ENCODE results near the gene EMC9. TPM values are rescaled to one million over a fixed set of nuclear protein-coding genes. Genes with fewer than 3 reads are reported as not detected.

The EMC9 gene
- total and polyA plus RNA-seq, 2 of the 8 experiments (the other 6 are each of a cell fraction or from before 2014, with no cell fraction given) = 38.4 to 47.2 TPM

DNA sequence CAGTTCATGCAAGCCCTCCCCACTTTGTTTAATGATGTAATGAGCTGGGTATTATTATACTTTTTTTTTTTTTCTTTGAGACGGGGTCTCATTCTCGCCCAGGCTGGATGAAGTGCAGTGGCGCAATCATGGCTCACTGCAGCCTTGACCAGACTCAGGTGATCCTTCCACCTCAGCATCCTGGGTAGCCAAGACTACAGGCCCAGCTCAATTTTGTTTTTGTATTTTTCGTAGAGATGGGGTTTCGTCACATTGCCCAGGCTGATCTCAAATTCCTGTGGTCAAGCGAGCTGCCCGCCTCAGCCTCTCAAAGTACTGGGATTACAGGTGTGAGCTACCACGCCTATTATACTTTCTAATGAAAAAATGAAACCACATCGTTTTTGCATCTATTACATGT, 31.3 kb downstream of the EMC9 start:
- Histone ChIP-seq H2AK5ac (ENCODE audit: low read depth, low read length) (0 out of 2 replicates have a peak overlapping the region, but pooled peaks have one; percentile 32), H3K9ac (replicated peaks in 1 of 4; ENCODE audit: extremely low read depth in 1 of 4, low read depth in 3 of 4, low read length in 3 of 4) (no peak overlapping the region), H3K79me1 (ENCODE audit: low read depth, low read length) (no peaks in the 10 kb centered on the region), H3K27me3 (replicated peaks in 1 of 4; ENCODE audit: control insufficient read depth in 3 of 4, extremely low read depth in 1 of 4, insufficient read depth in 3 of 4, low read length in 3 of 4) (no peaks in the 10 kb centered on the region), H3K79me2 (ENCODE audit: control insufficient read depth in 1 of 2, insufficient read depth in 2 of 2, low read length in 2 of 2) (no peaks in the 10 kb centered on the region), H3K56ac (replicated peaks; ENCODE audit: insufficient read length, low read depth, low read length) (no peak overlapping the region), H3K4me1 (replicated peaks in 1 of 4; ENCODE audit: control insufficient read depth in 3 of 4, insufficient read depth in 4 of 4, low read length in 3 of 4) (no peaks in the 10 kb centered on the region), H2BK20ac (ENCODE audit: low read length) (no peak overlapping the region), H3K18ac (ENCODE audit: extremely low read depth, low read length) (no peak overlapping the region), H4K5ac (ENCODE audit: insufficient read length, low read depth, low read length) (no peak overlapping the region), H4K20me1 (replicated peaks in 1 of 2; ENCODE audit: control insufficient read depth in 1 of 2, insufficient read depth in 2 of 2, low read length in 2 of 2) (no peaks in the 10 kb centered on the region), H2BK12ac (ENCODE audit: low read depth, low read length) (no peak overlapping the region), H2BK15ac (ENCODE audit: low read length) (no peak overlapping the region), H3K27ac (ENCODE audit: low read depth, low read length) (no peak overlapping the region), H3K4me3 (ENCODE audit: extremely low read depth in 1 of 4, insufficient read depth in 2 of 4, low read depth in 3 of 4, low read length in 4 of 4) (no peak overlapping the region), H3K14ac (ENCODE audit: insufficient read length) (no peak overlapping the region), H3K36me3 (ENCODE audit: control insufficient read depth in 2 of 4, insufficient read depth in 4 of 4, low read length in 3 of 4) (no peaks in the 10 kb centered on the region), H3K4ac (replicated peaks; ENCODE audit: insufficient read length, low read depth, low read length) (no peak overlapping the region), H3K9me3 (ENCODE audit: insufficient read depth in 2 of 2, low read depth in 1 of 2, low read length in 1 of 2) (peaks cover 0 to under 1% of the 10 kb centered on the region in 2 experiments; a peak in 1 of 4 replicates), H2AFZ (ENCODE audit: low read length) (no peak overlapping the region), H4K8ac (ENCODE audit: extremely low read depth, insufficient read depth, low read length) (no peak overlapping the region), H4K91ac (replicated peaks; ENCODE audit: insufficient read length, low read length) (no peak overlapping the region), H2BK5ac (ENCODE audit: low read depth, low read length) (no peak overlapping the region), H3K23ac (ENCODE audit: insufficient read length) (no peak overlapping the region), H2BK120ac (replicated peaks; ENCODE audit: low read depth, low read length) (no peak overlapping the region), H3K4me2 (ENCODE audit: insufficient read depth in 1 of 2, low read depth in 2 of 2, low read length in 2 of 2) (no peak overlapping the region), H3K23me2 (ENCODE audit: low read depth, low read length) (peaks cover 4% of the 10 kb centered on the region)
- DNase-seq (ENCODE audit: low read depth in 1 of 2, low spot score in 2 of 2) = no peak
- WGBS, 2 experiments (ENCODE audit: extremely low coverage in 1 of 2, insufficient coverage in 1 of 2, insufficient read length in 1 of 2, insufficient replicate concordance in 2 of 2, low coverage in 1 of 2, low lambda C conversion rate in 2 of 2, missing lambda C conversion rate in 1 of 2) = 93% methylated on average over 9 of the region's 9 CpGs; no CpG with 5 or more reads in 1 of the 2 experiments
- FAIRE-seq = no peak
- ChIA-PET POLR2A (ENCODE audit: partially characterized antibody) (interaction anchor here (0.7 to 23.9 kb wide), 9 partner anchors 8 to 121 kb away, joined by 3 to 626 read pairs (median 4); partner anchors contain the start of genes CPNE6, DHRS4L2, PCK2 and PSME1), CTCF (ENCODE audit: partially characterized antibody) (interaction anchor here (0.6 to 12.2 kb wide), 24 partner anchors 8 to 1038 kb away, joined by 3 to 160 read pairs (median 4); partner anchors contain the start of genes CARMIL3, CIDEB, IRF9 and MDP1)
- TF ChIP-seq SP4 (IDR thresholded peaks at IDR 0.05; ENCODE audit: low read length) = no peak
- TF ChIP-seq, protein P1, sequence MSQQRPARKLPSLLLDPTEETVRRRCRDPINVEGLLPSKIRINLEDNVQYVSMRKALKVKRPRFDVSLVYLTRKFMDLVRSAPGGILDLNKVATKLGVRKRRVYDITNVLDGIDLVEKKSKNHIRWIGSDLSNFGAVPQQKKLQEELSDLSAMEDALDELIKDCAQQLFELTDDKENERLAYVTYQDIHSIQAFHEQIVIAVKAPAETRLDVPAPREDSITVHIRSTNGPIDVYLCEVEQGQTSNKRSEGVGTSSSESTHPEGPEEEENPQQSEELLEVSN (IDR thresholded peaks at IDR 0.05) = no peak
- no peak for TF ChIP-seq SAP30 (IDR thresholded peaks at IDR 0.05; ENCODE audit: insufficient read depth, insufficient replicate concordance, low read length)
- no peak for TF ChIP-seq ZNF274 (IDR thresholded peaks at IDR 0.05; ENCODE audit: borderline replicate concordance, extremely low read depth, low read length)
- no peak for TF ChIP-seq POLR2A (IDR thresholded peaks at IDR 0.05; ENCODE audit: control extremely low read depth in 1 of 2, low read depth in 2 of 2, low read length in 2 of 2)
- TF ChIP-seq, protein P2, sequence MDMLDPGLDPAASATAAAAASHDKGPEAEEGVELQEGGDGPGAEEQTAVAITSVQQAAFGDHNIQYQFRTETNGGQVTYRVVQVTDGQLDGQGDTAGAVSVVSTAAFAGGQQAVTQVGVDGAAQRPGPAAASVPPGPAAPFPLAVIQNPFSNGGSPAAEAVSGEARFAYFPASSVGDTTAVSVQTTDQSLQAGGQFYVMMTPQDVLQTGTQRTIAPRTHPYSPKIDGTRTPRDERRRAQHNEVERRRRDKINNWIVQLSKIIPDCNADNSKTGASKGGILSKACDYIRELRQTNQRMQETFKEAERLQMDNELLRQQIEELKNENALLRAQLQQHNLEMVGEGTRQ (IDR thresholded peaks at IDR 0.05; ENCODE audit: low read length) = no peak
- no peak for TF ChIP-seq PHF8 (conservative IDR thresholded peaks at IDR 0.05; ENCODE audit: low read depth, low read length)
- no peak for TF ChIP-seq POU5F1 (IDR thresholded peaks at IDR 0.05; ENCODE audit: low read depth, low read length)
- TF ChIP-seq TBP (IDR thresholded peaks at IDR 0.05; ENCODE audit: low read depth, low read length) = no peak
- TF ChIP-seq KDM5A (IDR thresholded peaks at IDR 0.05; ENCODE audit: low read length) = no peak
- TF ChIP-seq POLR2AphosphoS5 (IDR thresholded peaks at IDR 0.05; ENCODE audit: low read depth, low read length) = no peak
- no peak for TF ChIP-seq BRCA1 (IDR thresholded peaks at IDR 0.05; ENCODE audit: low read depth, low read length)
- no peak for TF ChIP-seq TCF12 (IDR thresholded peaks at IDR 0.05; ENCODE audit: low read depth, low read length)

Data from H1 (cell line).